TTC549 (cell line): ENCODE results near the gene ATXN3.
"Not testable (repeated sequence)": the region's sequence is repeated elsewhere in the genome, so short reads cannot be mapped to it uniquely, and the experiment has no call there.

ENCODE experiments used
- FAIRE-seq: peaks from 2 replicates; lab custom pipeline; 2012; peaks lifted over from hg19 to GRCh38; lab: Jason Lieb, UNC

ATXN3 gene

GRCh38 chr14:92058006-92058917 lies 48.1 kb downstream of the ATXN3 start:
- FAIRE-seq, result no peak

GRCh38 chr14:92049781-92050180 lies 56.6 kb downstream of the ATXN3 start:
- no peak for FAIRE-seq

GRCh38 chr14:92049221-92049620 lies 57.2 kb downstream of the ATXN3 start:
- FAIRE-seq, result not testable (repeated sequence)

GRCh38 chr14:92045904-92046303 lies 60.5 kb downstream of the ATXN3 start:
- FAIRE-seq, result not testable (repeated sequence)

- not testable (repeated sequence) for FAIRE-seq
Observed at GRCh38 chr14:92041766-92042165, 64.6 kb downstream of the ATXN3 start.

- FAIRE-seq, result no peak
Observed at GRCh38 chr14:92041203-92041602, 65.2 kb downstream of the ATXN3 start.

GRCh38 chr14:92040431-92041051 lies 65.8 kb downstream of the ATXN3 start:
- no peak for FAIRE-seq

GRCh38 chr14:92039719-92040430 lies 66.5 kb downstream of the ATXN3 start, which contains the start of gene TRIP11:
TSS of gene TRIP11 (minus strand) at chr14:92040059. CDS start at chr14:92039685, 374 bp downstream.
- FAIRE-seq, result peak; percentile 23

- FAIRE-seq, result no peak
Observed at GRCh38 chr14:92039063-92039718, 67.2 kb downstream of the ATXN3 start.

- FAIRE-seq, result no peak
Observed at GRCh38 chr14:92037989-92038388, 68.4 kb downstream of the ATXN3 start.

GRCh38 chr14:92035890-92036289 lies 70.5 kb downstream of the ATXN3 start:
- FAIRE-seq, result no peak

GRCh38 chr14:92033906-92034687 lies 72.3 kb downstream of the ATXN3 start:
- FAIRE-seq, result no peak

GRCh38 chr14:92033433-92033832 lies 72.9 kb downstream of the ATXN3 start:
- FAIRE-seq, result no peak

- FAIRE-seq, result no peak
Observed at GRCh38 chr14:92026548-92027190, 79.7 kb downstream of the ATXN3 start.

GRCh38 chr14:92022036-92022435 lies 84.3 kb downstream of the ATXN3 start:
- no peak for FAIRE-seq

- FAIRE-seq, result no peak
Observed at GRCh38 chr14:92021523-92021922, 84.9 kb downstream of the ATXN3 start.

- FAIRE-seq, result no peak
Observed at GRCh38 chr14:92014040-92014439, 92.3 kb downstream of the ATXN3 start.

GRCh38 chr14:92012121-92012748 lies 94.1 kb downstream of the ATXN3 start:
- no peak for FAIRE-seq

- FAIRE-seq, result no peak
Observed at GRCh38 chr14:92010644-92011043, 95.7 kb downstream of the ATXN3 start.

GRCh38 chr14:92009604-92010003 lies 96.8 kb downstream of the ATXN3 start:
- FAIRE-seq, result no peak
